ENCODE results near the gene GALE. TPM values are rescaled to one million over a fixed set of nuclear protein-coding genes. Genes with fewer than 3 reads are reported as not detected.

The GALE gene
- total and polyA plus RNA-seq, 2 of the 13 experiments (the other 11 are each of a cell fraction or from before 2014, with no cell fraction given) = 85.2 to 88.4 TPM

- TF ChIP-seq ZFP91 (CRISPR knock-in tag; IDR thresholded peaks at IDR 0.05; ENCODE audit: borderline replicate concordance) (peak; percentile 43), ZNF607 (CRISPR knock-in tag; IDR thresholded peaks at IDR 0.05; ENCODE audit: borderline replicate concordance) (no peak), ZFP1 (CRISPR knock-in tag; IDR thresholded peaks at IDR 0.05) (no peak), RXRB (CRISPR knock-in tag; IDR thresholded peaks at IDR 0.05; ENCODE audit: borderline replicate concordance) (peak; percentile 71; the same call in 1 of the 2 replicates), ZNF282 (IDR thresholded peaks at IDR 0.05; ENCODE audit: partially characterized antibody) (no peak), MLXIP (CRISPR knock-in tag; IDR thresholded peaks at IDR 0.05; ENCODE audit: borderline replicate concordance) (no peak), ZNF543 (CRISPR knock-in tag; IDR thresholded peaks at IDR 0.05) (no peak), GLMP (CRISPR knock-in tag; IDR thresholded peaks at IDR 0.05; ENCODE audit: borderline replicate concordance) (no peak), NFYC (CRISPR knock-in tag; IDR thresholded peaks at IDR 0.05) (no peak), ZNF260 (CRISPR knock-in tag; IDR thresholded peaks at IDR 0.05; ENCODE audit: borderline replicate concordance, low read depth) (no peak), ZNF703 (CRISPR knock-in tag; IDR thresholded peaks at IDR 0.05; ENCODE audit: borderline replicate concordance) (no peak), MEF2D (CRISPR knock-in tag; IDR thresholded peaks at IDR 0.05) (no peak), PITX1 (CRISPR knock-in tag; IDR thresholded peaks at IDR 0.05) (0 out of 2 replicates have a peak, but pooled peaks have one; percentile 13), ZBTB40 (IDR thresholded peaks at IDR 0.05) (no peak), ZBTB40 (CRISPR knock-in tag; IDR thresholded peaks at IDR 0.05) (no peak)
Measured at GRCh38 chr1:23809751-23810171, 9.2 kb upstream of the GALE start (continued).
